ENCODE measurements around the gene PYHIN1.
"Not testable (repeated sequence)": the region's sequence is repeated elsewhere in the genome, so short reads cannot be mapped to it uniquely, and the experiment has no call there.

The PYHIN1 gene

GRCh38 chr1:158984386-158984785 is 53.0 kb downstream of the PYHIN1 start:
- no peak for DNase-seq

DNA sequence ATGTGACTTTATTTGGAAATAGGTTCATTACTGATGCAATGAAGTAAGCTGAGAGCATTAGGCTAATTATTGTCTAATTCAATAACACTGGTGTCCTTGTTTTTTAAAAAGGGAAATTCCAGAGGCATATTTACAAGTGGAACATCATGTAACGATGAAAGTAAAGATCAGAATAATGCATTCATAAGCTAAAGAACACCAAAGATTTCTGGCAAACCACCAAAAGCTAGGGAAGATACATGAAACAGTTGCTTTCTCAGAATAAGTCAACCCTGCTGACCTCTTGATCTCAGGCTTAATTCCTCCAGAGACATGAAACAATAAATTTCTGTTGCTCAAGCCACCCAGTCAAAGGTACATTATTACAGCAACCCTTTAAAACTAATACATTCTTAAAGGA is 58.1 kb downstream of the PYHIN1 start:
- no peak for DNase-seq

DNA sequence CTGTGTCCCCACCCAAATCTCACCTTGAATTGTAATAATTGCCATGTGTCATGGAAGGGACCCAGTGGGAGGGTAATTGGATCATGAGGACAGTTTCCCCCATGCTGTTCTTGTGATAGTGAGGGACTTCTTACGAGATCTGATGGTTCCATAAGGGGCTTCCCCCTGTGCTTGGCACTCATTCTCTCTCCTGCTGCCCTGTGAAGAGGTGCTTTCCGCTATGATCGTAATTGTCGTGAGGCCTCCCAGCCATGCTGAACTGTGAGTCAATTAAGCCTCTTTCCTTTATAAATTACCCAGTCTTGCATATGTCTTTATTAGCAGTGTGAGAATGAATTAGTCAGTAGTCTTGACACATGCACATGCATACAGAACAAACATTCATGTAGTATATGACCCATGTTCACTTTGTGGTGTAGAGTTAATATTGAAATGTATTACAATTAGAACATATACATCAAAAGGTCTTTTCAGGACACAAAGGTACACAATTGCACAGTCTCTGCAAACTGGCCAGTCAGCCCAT is 61.5 kb downstream of the PYHIN1 start:
- peak; percentile 24 for DNase-seq

DNA sequence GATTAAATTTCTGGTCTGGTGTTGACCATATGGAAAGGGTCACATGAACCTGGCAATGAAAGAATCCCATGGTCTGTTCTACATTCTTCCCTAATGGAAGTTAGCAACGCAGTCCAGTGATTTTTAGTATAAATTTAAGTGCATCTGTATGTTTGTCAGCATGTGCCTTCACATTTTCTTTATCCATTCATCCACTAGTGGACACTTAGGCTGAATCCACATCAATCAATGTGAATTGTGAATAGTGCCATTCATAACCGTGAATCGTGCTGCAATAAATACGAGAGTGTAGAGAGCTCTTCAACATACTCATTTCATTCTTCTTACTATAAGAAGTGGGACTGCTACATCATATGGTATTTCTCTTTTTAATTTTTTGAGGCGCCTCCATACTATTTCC is 65.6 kb downstream of the PYHIN1 start:
- no peak for DNase-seq

- DNase-seq = no peak
Observed at GRCh38 chr1:158998037-158998780, 66.9 kb downstream of the PYHIN1 start.

- DNase-seq = peak; percentile 11
Observed at GRCh38 chr1:158998781-158999161, 67.4 kb downstream of the PYHIN1 start.

DNA sequence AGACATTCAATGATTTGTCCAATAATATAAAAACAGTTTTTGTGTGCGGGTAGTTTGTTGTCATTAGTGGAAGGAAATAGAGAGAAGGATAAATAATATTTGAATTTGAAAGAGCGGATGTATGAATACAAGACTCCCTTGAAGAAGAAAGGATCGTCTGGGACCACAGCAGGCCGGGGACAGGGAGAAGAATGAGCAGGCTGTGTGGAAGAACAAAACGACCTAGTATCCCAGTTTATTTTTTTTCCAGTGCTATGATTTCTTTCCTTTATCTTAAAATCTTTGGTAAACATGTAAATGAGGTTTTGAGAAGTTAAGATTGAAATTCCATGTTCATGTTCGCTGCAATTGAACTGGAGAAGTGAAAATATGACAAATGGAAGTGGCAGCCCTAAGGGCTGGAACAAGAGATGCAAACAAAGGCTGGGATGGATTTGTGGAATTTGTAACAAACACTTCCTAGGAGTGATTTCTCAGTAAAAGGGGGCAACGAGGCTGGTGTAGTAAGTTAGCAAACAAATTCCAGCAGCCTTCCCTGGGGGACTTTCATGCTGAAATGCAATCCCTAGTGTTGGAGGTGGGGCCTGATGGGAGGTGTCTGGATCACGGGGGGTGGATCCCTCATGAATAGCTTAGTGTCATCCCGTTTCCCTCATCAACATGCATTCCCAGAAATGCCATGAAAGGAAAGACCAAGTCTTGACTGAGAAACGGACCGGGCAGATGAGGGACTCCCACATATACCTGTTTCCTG is 68.1 kb downstream of the PYHIN1 start:
- DNase-seq = no peak

- no peak for DNase-seq
Observed at GRCh38 chr1:159000070-159000409, 68.7 kb downstream of the PYHIN1 start.

DNA sequence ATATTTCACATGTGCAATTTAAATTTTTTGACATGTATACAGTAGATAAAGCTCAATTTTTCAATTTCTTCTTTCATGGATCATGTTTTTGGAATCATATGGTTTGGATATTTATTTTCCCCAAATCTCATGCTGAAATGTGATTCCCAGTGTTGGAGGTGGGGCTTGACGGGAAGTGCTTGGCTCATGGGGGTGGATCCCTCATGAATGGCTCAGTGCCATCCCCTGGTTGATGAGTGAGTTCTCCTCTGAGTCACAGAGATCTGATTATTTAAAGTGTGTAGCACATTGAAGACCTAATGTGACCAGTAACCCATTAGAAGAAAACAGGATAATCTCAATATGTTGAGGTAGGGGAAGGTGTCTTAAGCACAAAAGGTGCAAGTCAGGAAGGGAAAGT is 69.3 kb downstream of the PYHIN1 start:
- DNase-seq = no peak

GRCh38 chr1:159005161-159005560 is 73.8 kb downstream of the PYHIN1 start:
- no peak for DNase-seq

DNA sequence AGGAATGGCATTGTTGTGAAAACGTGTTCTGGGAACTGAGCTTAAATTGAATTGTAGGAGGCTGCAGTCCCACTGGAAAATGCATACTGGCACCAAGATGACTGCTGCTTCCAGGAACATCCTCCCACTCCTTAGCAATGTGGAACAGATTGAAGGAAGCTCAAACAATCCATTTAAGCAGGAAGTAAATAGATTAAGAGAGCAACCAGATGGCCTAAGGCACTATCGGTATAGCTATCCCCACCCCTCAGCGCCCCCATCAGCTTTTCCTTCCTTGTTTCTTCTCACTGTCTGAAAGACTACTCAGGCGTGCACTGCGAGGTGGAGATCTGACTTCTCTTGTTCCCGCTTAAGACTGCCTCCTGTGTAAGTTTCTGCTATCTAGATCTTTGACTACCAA is 74.3 kb downstream of the PYHIN1 start:
- DNase-seq = no peak

DNA sequence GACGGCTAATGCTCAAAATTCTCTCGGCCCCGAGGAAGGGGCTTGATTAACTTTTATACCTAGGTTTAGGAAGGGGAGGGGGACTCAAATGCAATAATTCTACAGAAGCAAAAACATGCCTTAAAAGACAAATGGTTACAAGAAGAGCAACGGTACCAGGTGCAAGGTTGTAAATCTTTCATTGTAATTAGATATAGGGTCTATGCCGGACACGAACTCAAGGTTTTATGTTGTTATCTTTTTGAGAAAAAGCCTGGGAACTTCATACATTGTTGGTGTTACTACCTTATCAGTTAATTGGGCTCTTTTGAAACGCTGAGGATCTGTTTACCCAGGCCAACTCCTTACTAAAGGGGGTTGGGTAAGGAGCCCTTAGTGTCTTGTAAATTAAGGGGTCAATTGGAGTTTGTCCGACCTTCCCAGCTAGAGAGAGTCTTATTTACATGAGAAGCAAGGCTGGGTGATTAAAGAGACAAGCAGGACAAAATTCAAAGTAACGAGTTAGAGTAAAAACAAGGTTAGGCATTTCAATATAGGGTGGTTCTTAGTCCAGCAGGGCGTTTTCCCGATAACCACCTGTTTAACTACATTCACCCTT is 75.0 kb downstream of the PYHIN1 start:
- not testable (repeated sequence) for DNase-seq

DNA sequence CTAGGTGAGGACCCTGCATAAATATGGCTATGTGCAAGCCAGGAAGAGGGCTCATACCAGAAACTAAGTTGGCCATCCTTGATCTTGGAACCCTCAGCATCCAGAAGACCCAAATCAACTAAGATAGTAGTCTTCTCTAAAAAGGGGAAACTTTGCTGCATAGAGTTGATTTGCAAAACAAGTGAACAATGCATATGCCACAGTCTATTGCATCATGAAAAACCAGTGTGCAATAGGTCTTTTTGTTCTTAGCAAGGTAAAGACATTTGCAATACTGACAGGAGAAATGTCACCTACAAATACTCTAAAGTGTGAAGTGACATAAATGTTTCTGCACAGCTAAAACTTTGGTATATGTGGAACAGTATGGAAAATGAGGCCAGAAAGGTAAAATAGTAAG is 76.4 kb downstream of the PYHIN1 start:
- DNase-seq = no peak

DNA sequence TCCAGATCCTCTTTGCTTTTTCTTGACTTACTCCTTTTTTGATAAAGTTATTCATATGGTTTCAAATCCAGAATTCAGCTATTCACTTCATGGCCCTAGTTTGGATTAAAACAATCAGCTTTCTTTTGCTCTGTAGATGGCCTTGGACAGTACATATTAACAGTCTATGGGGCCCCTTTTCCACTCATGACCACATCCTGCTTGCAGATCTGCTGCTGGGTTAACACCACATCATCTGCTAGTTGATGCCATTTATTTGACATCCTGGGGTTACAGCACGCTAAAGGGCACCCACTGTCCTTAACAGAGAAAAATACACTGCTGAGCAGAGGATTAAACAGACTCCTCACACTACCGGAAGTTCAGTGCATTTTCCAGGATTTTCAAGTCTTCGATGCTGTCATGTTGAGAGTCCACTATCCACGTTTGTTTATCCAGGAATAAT is 77.4 kb downstream of the PYHIN1 start:
- peak; percentile 58 for DNase-seq

DNA sequence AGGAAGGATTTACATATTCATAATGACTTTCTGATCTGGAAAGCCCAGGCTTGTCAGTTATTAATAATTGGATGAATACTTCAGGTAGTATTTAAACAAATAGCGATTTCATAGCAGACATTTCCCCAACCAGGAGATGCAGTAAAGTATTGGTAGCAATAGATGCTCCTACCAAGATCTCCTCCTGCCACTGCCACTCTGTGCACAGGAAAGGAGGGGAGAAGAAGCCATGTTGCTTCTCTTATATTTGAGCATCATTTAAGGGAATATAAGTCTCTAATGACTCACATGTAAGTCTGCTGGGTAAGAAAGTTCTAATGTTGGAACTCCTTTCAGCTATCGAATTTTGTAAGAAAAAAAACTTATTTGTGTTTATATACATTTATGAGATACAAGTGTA is 77.9 kb downstream of the PYHIN1 start:
- no peak for DNase-seq

GRCh38 chr1:159009704-159010361 is 78.5 kb downstream of the PYHIN1 start, which contains the start of gene IFI16:
IFI16 (plus strand) TSS chr1:159009907; CDS start chr1:159014681, 4,774 bp downstream.
- peak; percentile 54 for DNase-seq

DNA sequence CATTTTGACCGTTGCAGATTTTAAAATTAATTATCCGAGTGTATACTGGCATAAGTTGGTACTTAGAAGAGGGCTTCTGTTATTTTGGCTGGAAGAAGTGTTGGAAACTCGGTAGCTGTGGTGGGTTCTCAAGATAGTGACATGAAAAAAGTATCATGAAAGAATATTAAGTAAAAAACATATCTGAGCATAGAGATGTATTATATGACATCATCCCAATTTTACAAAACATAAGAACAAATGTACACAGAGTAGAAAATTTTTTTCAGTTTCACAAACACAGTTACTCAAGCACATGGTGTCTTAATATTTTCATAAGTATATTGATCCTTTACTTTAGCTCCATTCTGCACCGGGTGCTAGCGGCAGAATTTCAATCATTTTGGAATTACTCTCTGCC is 79.0 kb downstream of the PYHIN1 start:
- no peak for DNase-seq

DNA sequence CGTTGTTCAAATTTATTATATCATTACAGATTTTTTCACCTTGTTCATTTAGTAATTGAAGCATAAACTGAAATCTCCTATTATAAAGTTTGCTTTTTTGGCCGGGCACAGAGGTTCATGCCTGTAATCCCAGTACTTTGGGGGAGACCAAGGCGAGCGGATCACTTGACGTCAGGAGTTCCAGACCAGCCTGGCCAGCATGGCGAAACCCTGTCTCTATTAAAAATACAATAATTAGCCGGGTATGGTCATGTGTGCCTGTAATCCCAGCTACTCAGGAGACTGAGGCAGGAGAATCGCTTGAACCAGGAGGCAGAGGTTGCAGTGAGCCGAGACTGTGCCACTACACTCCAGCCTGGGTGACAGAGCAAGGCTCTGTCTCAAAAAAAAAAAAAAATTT is 79.6 kb downstream of the PYHIN1 start:
- DNase-seq = peak; percentile 19

DNA sequence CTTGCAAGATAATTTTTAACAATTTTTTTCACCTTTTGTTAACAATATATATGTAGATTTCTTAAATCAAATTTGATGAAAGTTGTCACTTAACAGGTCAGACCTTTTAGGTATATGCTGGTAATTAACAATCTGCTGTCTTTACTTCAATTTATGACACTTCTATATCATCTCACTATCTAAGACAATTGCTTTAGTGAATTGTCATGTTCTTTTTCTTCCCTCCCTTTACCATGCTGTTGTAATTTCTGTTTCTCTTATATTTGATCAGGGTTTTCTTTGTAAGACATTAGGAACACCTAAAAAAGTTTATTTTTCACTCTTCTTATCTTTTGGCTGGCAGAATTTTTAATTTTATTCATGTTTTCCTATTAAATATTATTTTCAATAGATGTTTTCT is 80.4 kb downstream of the PYHIN1 start:
- no peak for DNase-seq

DNA sequence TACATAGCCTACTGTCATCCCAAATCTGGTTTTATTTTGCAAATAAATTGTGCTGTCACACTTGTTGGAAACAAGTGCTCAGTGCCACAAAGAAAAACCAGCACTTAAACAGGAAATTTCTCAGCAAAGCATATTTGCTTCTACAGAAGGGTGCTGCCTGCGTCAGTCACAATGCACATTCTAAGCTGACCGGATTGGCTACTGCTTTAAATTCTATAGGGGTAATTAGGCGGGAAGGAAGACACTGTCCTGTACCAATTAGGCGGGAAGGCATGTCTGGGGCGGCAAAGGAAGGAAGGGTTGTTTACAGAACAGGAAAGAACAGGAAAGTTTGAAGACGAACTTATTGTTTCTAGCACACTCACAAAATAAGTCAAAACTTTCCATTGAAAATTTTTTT is 81.1 kb downstream of the PYHIN1 start:
- DNase-seq = peak; percentile 53

- no peak for DNase-seq
Observed at GRCh38 chr1:159014003-159014571, 82.7 kb downstream of the PYHIN1 start.

- peak; percentile 18 for DNase-seq
Observed at GRCh38 chr1:159014851-159015250, 83.5 kb downstream of the PYHIN1 start.

DNA sequence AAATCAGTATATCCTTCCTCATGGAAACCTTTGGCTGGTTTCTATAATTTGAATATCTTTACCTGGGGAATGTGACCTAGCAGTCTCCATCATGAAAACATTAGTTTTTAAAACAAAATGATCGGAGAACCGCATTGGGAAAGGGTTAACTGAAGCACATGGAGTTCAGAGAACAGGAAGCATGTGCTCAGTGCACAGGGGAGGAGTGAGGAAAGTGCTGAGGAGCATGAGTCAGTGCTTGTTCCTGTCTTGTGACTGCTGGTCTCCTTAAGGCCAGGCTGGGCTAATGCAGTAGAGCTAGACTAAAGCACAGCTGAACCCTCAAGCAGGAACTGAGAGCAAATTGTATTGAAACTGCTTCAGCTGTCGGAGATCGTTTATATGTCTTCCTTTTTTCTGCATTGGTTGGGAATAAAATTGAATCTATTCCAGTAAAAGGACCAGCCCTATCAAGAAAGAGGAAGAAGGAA is 84.1 kb downstream of the PYHIN1 start:
- DNase-seq = peak; percentile 72
